GM13976 (cell line): ENCODE measurements around the gene EHD4.

ENCODE experiments used
- DNase-seq: peaks from one replicate; pipeline ENCODE4 v3.0.0; 2012; ENCODE audit warnings: low spot score
- CTCF ChIP-seq: IDR thresholded peaks from 2 replicates; pipeline ENCODE4 v1.5.1; 2012; ENCODE audit warnings: borderline replicate concordance, mild to moderate bottlenecking; ENCODE audit not compliant: insufficient read depth; ENCODE audit errors: extremely low read depth, missing control alignments, control extremely low read depth
- in situ Hi-C: fragments of 300-500 bp; cut with MboI; formaldehyde crosslinking; loops from one replicate; pipeline ENCODE4 v1.12.0; 2022; ENCODE audit warnings: low sequenced_read_pairs, mixed read lengths, inconsistent platforms; ENCODE audit not compliant: unreplicated experiment

The EHD4 gene

DNA sequence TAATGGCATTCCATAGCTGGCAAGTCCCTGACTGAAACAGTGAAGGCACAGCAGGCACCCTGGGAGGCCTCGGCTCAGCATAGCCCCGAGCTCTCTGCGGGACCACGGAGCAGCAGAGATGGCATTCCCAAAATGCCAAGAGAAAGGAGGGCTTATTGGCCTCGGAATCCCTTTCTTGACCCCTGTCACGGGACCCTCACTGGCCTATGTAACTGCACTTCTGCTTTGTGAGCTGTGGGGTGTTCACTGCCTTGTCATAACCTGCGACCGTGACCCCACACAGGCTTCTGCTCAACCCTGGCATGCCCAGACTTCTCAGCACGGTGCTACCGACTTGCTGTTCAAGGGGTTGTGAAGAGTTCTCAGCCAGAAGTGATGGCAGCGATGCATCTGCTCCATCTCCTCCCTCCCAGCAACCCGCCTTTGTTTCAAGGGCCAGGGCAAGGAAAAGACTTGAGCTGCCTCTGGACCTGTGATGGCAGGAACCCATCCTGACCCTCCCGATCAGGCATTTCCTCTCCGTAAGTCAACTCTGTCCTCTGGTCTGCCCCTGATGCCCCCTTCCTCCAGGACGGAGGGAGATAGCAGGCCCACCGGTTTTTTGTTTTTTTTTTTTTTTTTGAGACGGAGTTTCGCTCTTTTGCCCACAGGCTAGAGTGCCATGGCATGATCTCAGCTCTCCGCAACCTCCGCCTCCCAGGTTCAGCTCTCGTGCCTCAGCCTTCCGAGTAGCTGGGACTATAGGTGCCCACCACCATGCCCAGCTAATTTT lies 30.5 kb downstream of the EHD4 start:
- in situ Hi-C loops: no loop called here
- no peak for DNase-seq
- no peak for TF ChIP-seq CTCF

GRCh38 chr15:41940441-41940857 lies 31.9 kb downstream of the EHD4 start:
- TF ChIP-seq CTCF: no peak
- in situ Hi-C loops: no loop called here
- DNase-seq: no peak

DNA sequence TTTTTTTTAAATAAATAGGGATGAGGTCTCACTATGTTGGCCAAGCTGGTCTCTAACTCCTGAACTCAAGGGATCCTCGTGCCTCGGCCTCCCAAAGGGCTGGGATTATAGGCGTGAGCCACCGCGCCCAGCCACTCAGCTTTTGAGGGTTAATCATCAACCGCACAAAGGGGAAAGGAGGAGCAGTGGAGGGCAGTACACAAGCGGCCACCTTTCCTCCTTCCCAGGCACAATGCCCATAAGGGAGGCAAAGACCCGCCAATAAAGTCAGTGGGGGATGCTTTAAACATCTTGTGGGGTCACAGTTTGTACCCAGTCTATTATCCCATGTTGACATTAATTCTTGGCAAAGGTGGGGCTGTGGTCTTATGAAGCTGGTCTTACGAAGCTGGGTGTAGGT lies 32.4 kb downstream of the EHD4 start:
- in situ Hi-C loops: no loop called here
- TF ChIP-seq CTCF: no peak
- no peak for DNase-seq

GRCh38 chr15:41937568-41937923 lies 34.8 kb downstream of the EHD4 start:
- no peak for DNase-seq
- no peak for TF ChIP-seq CTCF
- in situ Hi-C loops: no loop called here

DNA sequence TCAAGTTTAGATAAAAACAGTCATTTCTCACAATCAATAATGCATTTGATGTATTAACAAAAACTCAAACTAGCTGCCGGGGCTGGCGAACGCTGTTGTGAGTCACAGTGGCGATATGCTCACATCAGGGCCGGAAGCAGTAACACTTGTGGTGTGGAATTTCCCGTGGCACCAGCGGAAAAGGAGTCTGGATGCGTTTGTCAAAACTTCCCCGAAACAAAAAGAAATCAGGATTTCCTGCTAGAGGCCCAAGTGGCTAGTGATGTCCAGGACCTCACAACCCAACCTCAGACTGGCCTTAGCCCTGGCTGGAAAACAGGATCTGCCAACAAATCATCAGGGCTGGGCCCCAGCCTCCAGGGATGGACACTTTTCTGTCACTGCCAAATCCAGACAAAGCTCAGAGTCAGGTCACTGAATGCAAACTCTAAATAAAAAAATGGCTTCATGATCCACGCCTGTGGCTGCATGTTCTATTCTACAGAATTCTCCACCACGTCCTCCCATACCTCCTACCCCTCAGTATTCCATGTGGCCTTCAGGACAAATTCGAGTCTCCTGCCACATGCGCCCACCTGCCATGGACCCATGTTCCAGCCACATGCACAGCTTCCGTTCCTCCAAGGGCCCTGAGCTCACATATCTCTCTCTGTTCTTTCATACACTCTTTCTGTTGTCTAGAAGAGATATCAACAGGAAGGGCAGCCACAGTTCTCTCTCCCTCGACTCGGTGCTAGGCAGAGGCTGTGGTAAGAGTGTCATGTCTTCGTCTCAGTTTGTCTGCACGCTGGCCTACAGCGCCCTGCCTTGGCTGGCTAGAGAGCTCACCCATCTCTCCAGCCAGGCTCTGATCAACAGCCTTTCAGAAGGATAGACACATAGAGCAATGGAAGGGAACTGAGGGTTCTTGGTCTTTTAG lies 35.4 kb downstream of the EHD4 start:
- in situ Hi-C loops: no loop called here
- peak; percentile 61 for DNase-seq
- TF ChIP-seq CTCF: peak; percentile 24

DNA sequence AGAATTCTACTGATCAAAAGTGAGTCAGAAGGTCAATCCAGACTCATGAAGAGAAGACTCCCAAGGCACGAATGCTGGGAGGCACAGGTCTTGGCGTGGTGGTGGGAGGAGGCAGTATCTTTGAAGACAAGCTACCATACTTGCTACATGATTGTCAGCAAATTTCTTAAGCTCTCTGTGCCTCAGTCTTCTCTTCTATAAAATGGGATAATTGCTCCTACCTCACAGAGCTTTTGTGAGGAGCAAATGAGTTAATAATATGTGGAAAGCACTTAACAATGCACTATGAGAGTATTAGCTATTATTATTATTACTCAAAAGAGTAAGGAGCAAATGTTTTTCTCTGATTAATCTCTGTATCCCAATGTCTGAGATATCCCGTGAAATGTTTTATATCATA lies 36.2 kb downstream of the EHD4 start:
- no peak for DNase-seq
- TF ChIP-seq CTCF: no peak
- in situ Hi-C loops: no loop called here
